ENCODE data around the gene MNAT1.
"Not testable (repeated sequence)": the region's sequence is repeated elsewhere in the genome, so short reads cannot be mapped to it uniquely, and the experiment has no call there.

MNAT1 gene

DNA sequence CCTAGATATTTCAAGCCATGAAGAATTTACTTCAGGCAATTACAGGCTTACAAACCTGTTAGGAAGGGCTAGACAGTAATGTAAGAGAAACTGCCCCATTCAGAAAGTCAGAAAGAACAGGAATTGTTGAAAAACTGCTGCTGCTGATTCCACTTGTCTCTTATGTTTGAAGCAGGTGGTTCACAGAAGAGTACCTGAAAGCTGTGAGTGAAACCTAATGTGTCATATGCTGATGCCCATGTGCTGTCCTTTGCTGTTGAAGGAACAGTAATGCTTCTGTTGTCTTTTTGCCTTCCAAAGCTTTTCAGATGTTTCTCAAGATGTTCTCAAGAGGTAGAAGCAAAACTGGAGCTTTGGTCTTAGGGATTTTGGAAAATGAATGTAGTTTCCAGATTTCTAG lies 39.0 kb downstream of the MNAT1 start:
- Histone ChIP-seq H3F3A (ENCODE audit: control insufficient read depth, insufficient read depth) (no peaks in the 10 kb centered on the region), H3K36me3 (ENCODE audit: control insufficient read depth, low read length) (no peaks in the 10 kb centered on the region), H3K9me3 (ENCODE audit: control insufficient read depth, insufficient read depth, low read length) (no peaks in the 10 kb centered on the region), H3K9me2 (replicated peaks; ENCODE audit: control insufficient read depth, low read length) (no peaks in the 10 kb centered on the region), H3K27ac (ENCODE audit: low read depth, low read length) (no peak overlapping the region), H3K4me1 (ENCODE audit: control insufficient read depth, low read length) (peaks cover 16% of the 10 kb centered on the region), H3K27me3 (ENCODE audit: control insufficient read depth, low read length) (no peaks in the 10 kb centered on the region), H3K4me2 (ENCODE audit: low read length) (no peak overlapping the region), H3K4me3 (ENCODE audit: low read length) (no peak overlapping the region), H4K20me1 (ENCODE audit: control insufficient read depth, insufficient read depth, low read depth, low read length) (no peaks in the 10 kb centered on the region; the same call in 1 of the 2 replicates), H3K79me2 (ENCODE audit: control insufficient read depth, low read length) (peaks cover 71% of the 10 kb centered on the region)
- TF ChIP-seq, protein P1, sequence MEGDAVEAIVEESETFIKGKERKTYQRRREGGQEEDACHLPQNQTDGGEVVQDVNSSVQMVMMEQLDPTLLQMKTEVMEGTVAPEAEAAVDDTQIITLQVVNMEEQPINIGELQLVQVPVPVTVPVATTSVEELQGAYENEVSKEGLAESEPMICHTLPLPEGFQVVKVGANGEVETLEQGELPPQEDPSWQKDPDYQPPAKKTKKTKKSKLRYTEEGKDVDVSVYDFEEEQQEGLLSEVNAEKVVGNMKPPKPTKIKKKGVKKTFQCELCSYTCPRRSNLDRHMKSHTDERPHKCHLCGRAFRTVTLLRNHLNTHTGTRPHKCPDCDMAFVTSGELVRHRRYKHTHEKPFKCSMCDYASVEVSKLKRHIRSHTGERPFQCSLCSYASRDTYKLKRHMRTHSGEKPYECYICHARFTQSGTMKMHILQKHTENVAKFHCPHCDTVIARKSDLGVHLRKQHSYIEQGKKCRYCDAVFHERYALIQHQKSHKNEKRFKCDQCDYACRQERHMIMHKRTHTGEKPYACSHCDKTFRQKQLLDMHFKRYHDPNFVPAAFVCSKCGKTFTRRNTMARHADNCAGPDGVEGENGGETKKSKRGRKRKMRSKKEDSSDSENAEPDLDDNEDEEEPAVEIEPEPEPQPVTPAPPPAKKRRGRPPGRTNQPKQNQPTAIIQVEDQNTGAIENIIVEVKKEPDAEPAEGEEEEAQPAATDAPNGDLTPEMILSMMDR (IDR thresholded peaks at IDR 0.05; ENCODE audit: low read depth, low read length, poor library complexity, severe bottlenecking): no peak
- no peak for TF ChIP-seq EZH2phosphoT487 (IDR thresholded peaks at IDR 0.05; ENCODE audit: borderline replicate concordance, low read length)

DNA sequence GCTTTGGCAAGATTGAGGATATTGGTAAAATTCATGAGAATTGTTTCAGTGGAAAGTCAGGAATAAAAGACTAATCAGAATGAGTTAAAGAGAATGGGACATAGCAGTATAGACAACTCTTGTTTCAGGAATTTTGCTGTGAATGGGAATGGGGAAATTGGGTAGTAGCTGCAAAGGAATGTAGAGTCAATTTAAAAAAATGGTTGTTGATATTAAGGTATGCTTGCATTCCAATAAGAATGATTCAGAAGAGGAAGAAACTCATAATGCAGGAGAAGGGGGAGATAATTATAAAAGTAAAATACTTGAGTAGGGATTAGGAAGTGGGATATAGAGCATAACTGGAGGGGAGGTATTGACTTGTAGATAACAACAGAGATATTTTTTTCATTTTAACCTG lies 40.7 kb downstream of the MNAT1 start:
- no peaks in the 10 kb centered on the region for H3K36me3 ChIP-seq (ENCODE audit: control insufficient read depth, low read length)
- no peak overlapping the region for H3K4me2 ChIP-seq (ENCODE audit: low read length)
- H3K9me3 ChIP-seq (ENCODE audit: control insufficient read depth, insufficient read depth, low read length): no peaks in the 10 kb centered on the region
- H4K20me1 ChIP-seq (ENCODE audit: control insufficient read depth, insufficient read depth, low read depth, low read length): no peaks in the 10 kb centered on the region; the same call in 1 of the 2 replicates
- H3K4me3 ChIP-seq (ENCODE audit: low read length): no peak overlapping the region
- H3K79me2 ChIP-seq (ENCODE audit: control insufficient read depth, low read length): peaks cover 73% of the 10 kb centered on the region
- no peaks in the 10 kb centered on the region for H3F3A ChIP-seq (ENCODE audit: control insufficient read depth, insufficient read depth)
- no peaks in the 10 kb centered on the region for H3K27me3 ChIP-seq (ENCODE audit: control insufficient read depth, low read length)
- H3K9me2 ChIP-seq (replicated peaks; ENCODE audit: control insufficient read depth, low read length): no peaks in the 10 kb centered on the region
- no peak for TF ChIP-seq EZH2phosphoT487 (IDR thresholded peaks at IDR 0.05; ENCODE audit: borderline replicate concordance, low read length)
- TF ChIP-seq, protein P1 (IDR thresholded peaks at IDR 0.05; ENCODE audit: low read depth, low read length, poor library complexity, severe bottlenecking): no peak
- peaks cover 9% of the 10 kb centered on the region for H3K4me1 ChIP-seq (ENCODE audit: control insufficient read depth, low read length)
- H3K27ac ChIP-seq (ENCODE audit: low read depth, low read length): no peak overlapping the region

DNA sequence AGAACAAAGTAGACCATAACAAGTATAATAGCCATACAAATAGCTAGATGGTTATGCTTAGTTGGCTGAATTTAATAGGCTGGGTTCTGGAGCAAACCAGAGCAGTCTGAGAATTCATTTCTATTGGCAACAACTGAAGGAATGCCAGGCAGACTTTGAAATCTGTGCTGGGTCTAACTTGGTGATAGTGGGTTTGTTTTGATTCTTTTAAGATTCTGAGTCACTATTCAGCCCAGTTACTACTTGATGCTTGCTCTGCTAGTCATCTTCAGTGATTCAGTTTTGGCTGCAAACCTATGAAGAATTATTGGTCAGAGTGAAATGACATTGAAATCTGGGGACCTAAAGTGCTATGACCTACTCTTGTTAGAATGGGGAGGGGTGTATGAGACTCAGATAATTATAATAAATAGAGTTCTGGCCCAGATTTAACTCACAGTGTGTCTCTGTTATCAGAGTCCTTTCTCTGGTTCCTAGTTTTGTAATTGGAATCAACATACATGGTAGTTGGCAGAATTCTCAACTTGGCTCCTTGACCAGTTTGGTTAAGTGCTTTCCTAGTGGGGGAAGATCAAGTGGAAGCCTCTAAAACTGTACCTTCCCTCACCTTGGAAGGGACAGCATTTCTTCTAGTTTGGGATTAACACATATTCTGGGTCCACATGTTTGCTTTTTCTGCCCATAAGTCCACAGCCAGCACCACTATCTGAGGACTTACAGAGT lies 43.5 kb downstream of the MNAT1 start:
- H3K27ac ChIP-seq (ENCODE audit: low read depth, low read length): no peak overlapping the region
- no peak overlapping the region for H3K4me3 ChIP-seq (ENCODE audit: low read length)
- H3K4me2 ChIP-seq (ENCODE audit: low read length): no peak overlapping the region
- no peaks in the 10 kb centered on the region; the same call in 1 of the 2 replicates for H4K20me1 ChIP-seq (ENCODE audit: control insufficient read depth, insufficient read depth, low read depth, low read length)
- H3F3A ChIP-seq (ENCODE audit: control insufficient read depth, insufficient read depth): no peaks in the 10 kb centered on the region
- no peaks in the 10 kb centered on the region for H3K36me3 ChIP-seq (ENCODE audit: control insufficient read depth, low read length)
- H3K79me2 ChIP-seq (ENCODE audit: control insufficient read depth, low read length): peaks cover 75% of the 10 kb centered on the region
- H3K4me1 ChIP-seq (ENCODE audit: control insufficient read depth, low read length): no peaks in the 10 kb centered on the region
- H3K27me3 ChIP-seq (ENCODE audit: control insufficient read depth, low read length): no peaks in the 10 kb centered on the region
- no peaks in the 10 kb centered on the region for H3K9me3 ChIP-seq (ENCODE audit: control insufficient read depth, insufficient read depth, low read length)
- H3K9me2 ChIP-seq (replicated peaks; ENCODE audit: control insufficient read depth, low read length): no peaks in the 10 kb centered on the region
- TF ChIP-seq, protein P1 (IDR thresholded peaks at IDR 0.05; ENCODE audit: low read depth, low read length, poor library complexity, severe bottlenecking): no peak
- TF ChIP-seq EZH2phosphoT487 (IDR thresholded peaks at IDR 0.05; ENCODE audit: borderline replicate concordance, low read length): no peak

DNA sequence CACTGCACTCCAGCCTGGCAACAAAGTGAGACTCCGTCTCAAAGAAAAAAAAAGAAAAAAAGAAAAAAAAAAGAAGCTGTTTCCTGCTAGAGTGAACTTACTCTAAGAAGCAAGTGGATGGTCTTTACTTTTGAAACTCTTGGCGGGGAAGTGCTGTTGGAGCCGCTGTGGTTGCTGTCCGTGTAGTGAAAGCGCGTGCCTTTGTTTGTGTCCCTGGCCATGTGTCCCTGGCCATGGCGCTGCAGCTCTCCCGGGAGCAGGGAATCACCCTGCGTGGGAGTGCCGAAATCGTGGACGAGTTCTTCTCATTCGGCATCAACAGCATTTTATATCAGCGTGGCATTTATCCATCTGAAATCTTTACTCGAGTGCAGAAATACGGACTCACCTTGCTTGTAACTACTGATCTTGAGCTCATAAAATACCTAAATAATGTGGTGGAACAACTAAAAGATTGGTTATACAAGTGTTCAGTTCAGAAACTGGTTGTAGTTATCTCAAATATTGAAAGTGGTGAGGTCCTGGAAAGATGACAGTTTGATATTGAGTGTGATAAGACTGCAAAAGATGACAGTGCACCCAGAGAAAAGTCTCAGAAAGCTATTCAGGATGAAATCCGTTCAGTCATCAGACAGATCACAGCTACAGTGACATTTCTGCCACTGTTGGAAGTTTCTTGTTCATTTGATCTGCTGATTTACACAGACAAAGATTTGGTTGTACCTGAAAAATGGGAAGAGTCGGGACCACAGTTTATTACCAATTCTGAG lies 45.4 kb downstream of the MNAT1 start:
- H3K27me3 ChIP-seq (ENCODE audit: control insufficient read depth, low read length); H3K27ac ChIP-seq (ENCODE audit: low read depth, low read length); H3K4me2 ChIP-seq (ENCODE audit: low read length); H3F3A ChIP-seq (ENCODE audit: control insufficient read depth, insufficient read depth); H4K20me1 ChIP-seq (ENCODE audit: control insufficient read depth, insufficient read depth, low read depth, low read length); H3K4me1 ChIP-seq (ENCODE audit: control insufficient read depth, low read length); H3K36me3 ChIP-seq (ENCODE audit: control insufficient read depth, low read length); H3K4me3 ChIP-seq (ENCODE audit: low read length); H3K9me2 ChIP-seq (replicated peaks; ENCODE audit: control insufficient read depth, low read length); H3K9me3 ChIP-seq (ENCODE audit: control insufficient read depth, insufficient read depth, low read length): not testable (repeated sequence)
- peaks cover 65% of the 10 kb centered on the region for H3K79me2 ChIP-seq (ENCODE audit: control insufficient read depth, low read length)

DNA sequence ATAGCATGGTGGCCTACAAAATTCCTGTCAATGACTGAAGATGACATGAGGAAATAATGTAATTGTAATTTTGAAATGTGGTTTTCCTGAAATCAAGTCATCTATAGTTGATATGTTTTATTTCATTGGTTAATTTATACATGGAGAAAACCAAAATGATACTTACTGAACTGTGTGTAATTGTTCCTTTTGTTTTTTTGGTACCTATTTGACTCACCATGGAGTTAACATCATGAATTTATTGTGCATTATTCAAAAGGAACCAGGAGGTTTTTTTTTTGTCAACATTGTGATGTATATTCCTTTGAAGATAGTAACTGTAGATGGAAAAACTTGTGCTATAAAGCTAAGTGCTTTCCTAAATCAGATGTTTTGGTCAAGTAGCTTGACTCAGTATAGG lies 46.0 kb downstream of the MNAT1 start:
- H3F3A ChIP-seq (ENCODE audit: control insufficient read depth, insufficient read depth); H3K27me3 ChIP-seq (ENCODE audit: control insufficient read depth, low read length); H3K4me3 ChIP-seq (ENCODE audit: low read length); H3K4me2 ChIP-seq (ENCODE audit: low read length); H3K9me2 ChIP-seq (replicated peaks; ENCODE audit: control insufficient read depth, low read length); H4K20me1 ChIP-seq (ENCODE audit: control insufficient read depth, insufficient read depth, low read depth, low read length); H3K36me3 ChIP-seq (ENCODE audit: control insufficient read depth, low read length); H3K4me1 ChIP-seq (ENCODE audit: control insufficient read depth, low read length); H3K27ac ChIP-seq (ENCODE audit: low read depth, low read length); H3K9me3 ChIP-seq (ENCODE audit: control insufficient read depth, insufficient read depth, low read length): not testable (repeated sequence)
- H3K79me2 ChIP-seq (ENCODE audit: control insufficient read depth, low read length): peaks cover 59% of the 10 kb centered on the region
